IMR-90 (cell line): ENCODE measurements around the gene KRTAP12-1. TPM values are rescaled to one million over a fixed set of nuclear protein-coding genes. Genes with fewer than 3 reads are reported as not detected.

Source experiments
- ATAC-seq: fragments of 200-7000 bp; cut with Tn5 transposase; 2 replicates; pipeline ENCODE4 v1.9.1; 2020; ENCODE audit warnings: low read depth, mild to moderate bottlenecking, moderate library complexity
- BruUV-seq: library from RNA; stranded (reverse); fragments of 400-500 nt; replicated peaks from 2 replicates; lab custom pipeline; 2021; lab: Mats Ljungman, UMichigan
- CTCF ChIA-PET: fragments of 300-600 bp; formaldehyde crosslinking; extraction: SDS; loops from one replicate; lab custom pipeline; 2021; ENCODE audit warnings: antibody characterized with exemption; lab: Yijun Ruan, JAX
- POLR2A ChIA-PET: fragments of 300-600 bp; sonication (Branson Sonifier 250); formaldehyde crosslinking; loops from one replicate; lab custom pipeline; 2022; ENCODE audit warnings: antibody characterized with exemption; ENCODE audit not compliant: unreplicated experiment; lab: Charles Lee
- DNase-seq: peaks from one replicate; pipeline ENCODE4 v3.0.0; 2013
- H2AFZ ChIP-seq: replicated peaks from 2 replicates; pipeline ENCODE3; 2013; ENCODE audit warnings: low read length, mild to moderate bottlenecking; ENCODE audit not compliant: poor library complexity
- H2AK5ac ChIP-seq: 2 replicates; pipeline ENCODE4 v1.6.1; 2013; ENCODE audit warnings: low read depth, low read length, inconsistent platforms
- H2AK9ac ChIP-seq: replicated peaks from 2 replicates; pipeline ENCODE3; 2013; ENCODE audit warnings: mild to moderate bottlenecking, low read depth, low read length, moderate library complexity; ENCODE audit not compliant: poor library complexity
- H2BK120ac ChIP-seq: 2 replicates; pipeline ENCODE4 v1.6.1; 2013; ENCODE audit warnings: low read depth, low read length, inconsistent platforms
- H2BK15ac ChIP-seq: 3 replicates; pipeline ENCODE4 v1.6.1; 2013; ENCODE audit warnings: low read depth, low read length, inconsistent platforms
- H2BK20ac ChIP-seq: 2 replicates; pipeline ENCODE4 v1.6.1; 2013; ENCODE audit warnings: low read depth, mild to moderate bottlenecking, inconsistent platforms, low read length, moderate library complexity
- H2BK5ac ChIP-seq: 2 replicates; pipeline ENCODE4 v1.6.1; 2013; ENCODE audit warnings: mild to moderate bottlenecking, low read depth, low read length, inconsistent platforms; ENCODE audit not compliant: poor library complexity, severe bottlenecking
- H3K14ac ChIP-seq: replicated peaks from 2 replicates; pipeline ENCODE4 v1.6.1; 2013; ENCODE audit warnings: low read depth, low read length, inconsistent platforms
- H3K18ac ChIP-seq: 2 replicates; pipeline ENCODE4 v1.6.1; 2013; ENCODE audit warnings: low read depth, low read length, control low read depth
- H3K23ac ChIP-seq: 2 replicates; pipeline ENCODE4 v1.6.1; 2013; ENCODE audit warnings: low read depth, low read length, inconsistent platforms
- H3K27ac ChIP-seq: 2 replicates; pipeline ENCODE4 v1.5.1; 2013; ENCODE audit warnings: mild to moderate bottlenecking, control low read depth, low read length; ENCODE audit not compliant: insufficient read depth
- H3K27me3 ChIP-seq: 2 replicates; pipeline ENCODE4 v1.6.1; 2013; ENCODE audit warnings: low read length; ENCODE audit not compliant: control insufficient read depth, insufficient read depth
- H3K36me3 ChIP-seq: 2 replicates; pipeline ENCODE4 v1.6.1; 2013; ENCODE audit warnings: low read length, mixed read lengths; ENCODE audit not compliant: control insufficient read depth, insufficient read depth
- H3K4ac ChIP-seq: 2 replicates; pipeline ENCODE4 v1.6.1; 2013; ENCODE audit warnings: low read depth, low read length, inconsistent platforms
- H3K4me1 ChIP-seq: 2 replicates; pipeline ENCODE4 v1.6.1; 2013; ENCODE audit warnings: low read length, mixed read lengths; ENCODE audit not compliant: control insufficient read depth, insufficient read depth
- H3K4me2 ChIP-seq: 2 replicates; pipeline ENCODE4 v1.6.1; 2013; ENCODE audit warnings: low read depth, mild to moderate bottlenecking, control low read depth, low read length, moderate library complexity
- H3K4me3 ChIP-seq: 2 replicates; pipeline ENCODE4 v1.5.1; 2013; ENCODE audit warnings: low read depth, mild to moderate bottlenecking, control low read depth, low read length, moderate library complexity; ENCODE audit not compliant: insufficient read depth
- H3K56ac ChIP-seq: 2 replicates; pipeline ENCODE4 v1.6.1; 2013; ENCODE audit warnings: low read length, inconsistent platforms; ENCODE audit not compliant: insufficient read depth; ENCODE audit errors: extremely low read depth
- H3K79me1 ChIP-seq, 2 experiments: 2 replicates each; pipeline ENCODE4 v1.6.1; 2013; ENCODE audit warnings: low read length in 2 of 2, inconsistent platforms in 1 of 2, low read depth in 1 of 2
- H3K9ac ChIP-seq: 2 replicates; pipeline ENCODE4 v1.6.1; 2013; ENCODE audit warnings: low read depth, low read length, control low read depth
- H3K9me1 ChIP-seq: 2 replicates; pipeline ENCODE4 v1.6.1; 2013; ENCODE audit warnings: low read length, inconsistent platforms; ENCODE audit not compliant: insufficient read depth
- H3K9me3 ChIP-seq: 2 replicates; pipeline ENCODE4 v1.6.1; 2013; ENCODE audit warnings: low read length; ENCODE audit not compliant: control insufficient read depth, insufficient read depth
- H4K20me1 ChIP-seq: 2 replicates; pipeline ENCODE4 v1.6.1; 2013; ENCODE audit warnings: low read length, inconsistent platforms; ENCODE audit not compliant: insufficient read depth
- H4K5ac ChIP-seq: 2 replicates; pipeline ENCODE4 v1.6.1; 2013; ENCODE audit warnings: mild to moderate bottlenecking, low read depth, low read length, control low read depth
- H4K8ac ChIP-seq, 2 experiments: 2 replicates each; pipeline ENCODE4 v1.6.1; 2013; ENCODE audit warnings: low read depth in 2 of 2, low read length in 2 of 2, control low read depth in 1 of 2, inconsistent platforms in 1 of 2
- H4K91ac ChIP-seq: 2 replicates; pipeline ENCODE4 v1.6.1; 2013; ENCODE audit warnings: low read depth, low read length, inconsistent platforms; ENCODE audit not compliant: insufficient read depth
- CHD1 ChIP-seq: IDR thresholded peaks from 2 replicates; pipeline ENCODE4 v1.6.1; 2012; ENCODE audit warnings: low read depth, low read length, improper control_type of control experiment
- CTCF ChIP-seq: conservative IDR thresholded peaks from 2 replicates; pipeline ENCODE4 v1.5.1; 2012; ENCODE audit warnings: mild to moderate bottlenecking, low read depth, low read length, improper control_type of control experiment
- ELK1 ChIP-seq: fragments of 150-350 bp; IDR thresholded peaks from 2 replicates; pipeline ENCODE4 v1.6.1; 2016; ENCODE audit warnings: low read depth, mild to moderate bottlenecking, low read length, moderate library complexity, borderline replicate concordance
- MAFK ChIP-seq: IDR thresholded peaks from 2 replicates; pipeline ENCODE4 v1.6.1; 2012; ENCODE audit warnings: low read depth, low read length, improper control_type of control experiment
- NFE2L2 ChIP-seq: fragments of 150-350 bp; IDR thresholded peaks from 2 replicates; pipeline ENCODE4 v1.6.1; 2016; ENCODE audit warnings: low read depth, mild to moderate bottlenecking, low read length
- POLR2A ChIP-seq: IDR thresholded peaks from 2 replicates; pipeline ENCODE4 v1.6.1; 2012; ENCODE audit warnings: mild to moderate bottlenecking, low read depth, low read length
- RAD21 ChIP-seq: IDR thresholded peaks from 2 replicates; pipeline ENCODE4 v1.6.1; 2012; ENCODE audit warnings: low read length, improper control_type of control experiment
- USF2 ChIP-seq: fragments of 150-350 bp; IDR thresholded peaks from 2 replicates; pipeline ENCODE4 v1.6.1; 2017; ENCODE audit warnings: mild to moderate bottlenecking, antibody characterized with exemption, low read length, low read depth
- WGBS, 2 experiments: methylation state at CpG; one replicate each; pipeline versions ENCODE4 v1.1.5 to v1.1.7; 2013; ENCODE audit warnings: missing lambda C conversion rate in 2 of 2; ENCODE audit not compliant: insufficient read length in 1 of 2; ENCODE audit errors: extremely low coverage in 2 of 2; 5-methylcytosine and 5-hydroxymethylcytosine counted together
- dilution Hi-C: fragments of 300-500 bp; cut with HindIII; formaldehyde crosslinking; loops from one replicate; pipeline ENCODE4 v1.14.3; 2018; ENCODE audit warnings: low sequenced_read_pairs; ENCODE audit not compliant: unreplicated experiment
- in situ Hi-C: fragments of 300-500 bp; cut with MboI; formaldehyde crosslinking; loops from 3 replicates; pipeline ENCODE4 v1.14.3; 2019; ENCODE audit warnings: low sequenced_read_pairs, inconsistent platforms, mixed read lengths
- intact Hi-C: fragments of 100-400 bp; cut with micrococcal nuclease; formaldehyde crosslinking; loops from 2 replicates; pipeline ENCODE4 v1.10.0; 2022
- polyA plus RNA-seq, 3 experiments: library from polyadenylated mRNA; depleted of rRNA; stranded (reverse); fragments of >200 nt; gene quantifications; 2 replicates each; pipeline ENCODE4 v1.2.3, GENCODE V29; 2012; ENCODE audit warnings: low replicate concordance in 1 of 3
- total RNA-seq: library from RNA; depleted of rRNA; stranded (reverse); fragments of >200 nt; gene quantifications from 2 replicates; pipeline ENCODE4 v1.2.3, GENCODE V29; 2012

KRTAP12-1 gene
- total and polyA plus RNA-seq, 2 of the 4 experiments (the other 2 are of a cell fraction) = not detected

GRCh38 chr21:44724196-44724595 lies 42.2 kb upstream of the KRTAP12-1 start:
- no peak overlapping the region for H3K9ac ChIP-seq
- POLR2A ChIA-PET = no interaction called here
- no peak overlapping the region for H2BK120ac ChIP-seq
- H2BK15ac ChIP-seq = no peak overlapping the region
- H3K36me3 ChIP-seq = no peaks in the 10 kb centered on the region
- H3K79me1 ChIP-seq = no peaks in the 10 kb centered on the region
- in situ Hi-C loops = no loop called here
- no peak overlapping the region for H2BK20ac ChIP-seq
- DNase-seq = no peak
- BruUV-seq = no TSS peak
- H4K91ac ChIP-seq = no peak overlapping the region
- H3K9me1 ChIP-seq = no peaks in the 10 kb centered on the region
- H3K27me3 ChIP-seq = peaks cover 38% of the 10 kb centered on the region
- no peak overlapping the region for H3K4me2 ChIP-seq
- dilution Hi-C loops = no loop called here
- H2AFZ ChIP-seq = no peak overlapping the region
- H3K23ac ChIP-seq = no peak overlapping the region
- H4K8ac ChIP-seq = no peak overlapping the region
- intact Hi-C loops = no loop called here
- no peak overlapping the region for H3K4me3 ChIP-seq
- no peaks in the 10 kb centered on the region for H4K20me1 ChIP-seq
- 70% methylated on average over 2 of the region's 7 CpGs; no CpG with 5 or more reads in 1 of the 2 experiments for WGBS, 2 experiments
- no peak for ATAC-seq
- H3K56ac ChIP-seq = no peak overlapping the region
- H2AK9ac ChIP-seq = no peak overlapping the region
- no peak overlapping the region for H4K5ac ChIP-seq
- no peak overlapping the region for H3K27ac ChIP-seq
- CTCF ChIA-PET = no interaction called here
- H3K9me3 ChIP-seq = no peaks in the 10 kb centered on the region
- no peak overlapping the region for H2BK5ac ChIP-seq
- no peak overlapping the region for H2AK5ac ChIP-seq
- no peak overlapping the region for H3K14ac ChIP-seq
- H3K4me1 ChIP-seq = no peaks in the 10 kb centered on the region
- no peak overlapping the region for H3K4ac ChIP-seq
- H3K18ac ChIP-seq = no peak overlapping the region
- TF ChIP-seq POLR2A (no peak), CHD1 (no peak), MAFK (no peak), RAD21 (no peak), NFE2L2 (no peak), ELK1 (no peak), CTCF (no peak), USF2 (no peak)
